Neural cell (in vitro differentiated cells): ENCODE data around the gene CDH9.

Experiments
- CTCF ChIP-seq: fragments of 450-650 bp; IDR thresholded peaks from 2 replicates; pipeline ENCODE4 v1.5.1; 2014; ENCODE audit warnings: antibody characterized with exemption, mild to moderate bottlenecking, moderate library complexity; ENCODE audit not compliant: poor library complexity, severe bottlenecking
- EP300 ChIP-seq: fragments of 450-650 bp; conservative IDR thresholded peaks from 2 replicates; pipeline ENCODE4 v1.6.1; 2014; ENCODE audit warnings: antibody characterized with exemption, mild to moderate bottlenecking, moderate library complexity; ENCODE audit not compliant: poor library complexity, severe bottlenecking
- POLR2AphosphoS5 ChIP-seq: IDR thresholded peaks from 2 replicates; pipeline ENCODE4 v1.6.1; 2012
- RAD21 ChIP-seq: fragments of 450-650 bp; conservative IDR thresholded peaks from 2 replicates; pipeline ENCODE4 v1.6.1; 2014; ENCODE audit warnings: antibody characterized with exemption, mild to moderate bottlenecking, moderate library complexity
- TAF1 ChIP-seq: IDR thresholded peaks from 2 replicates; pipeline ENCODE4 v1.6.1; 2012; ENCODE audit warnings: low read depth

GRCh38 chr5:26884481-26884880 lies 153.9 kb downstream of the CDH9 start:
- TF ChIP-seq RAD21, result no peak
- TF ChIP-seq TAF1, result no peak
- no peak for TF ChIP-seq CTCF
- TF ChIP-seq EP300, result no peak
- TF ChIP-seq POLR2AphosphoS5, result no peak
